Measurements from ENCODE around the gene BRPF3.

BRPF3 gene

GRCh38 chr6:36268478-36269275 is 72.1 kb downstream of the BRPF3 start:
- peak; percentile 26 to 59 for DNase-seq (ENCODE audit: low read depth in 2 of 2)
- TF ChIP-seq CTCF (IDR thresholded peaks at IDR 0.05; ENCODE audit: low read depth, low read length): no peak
- H3K4me3 ChIP-seq (replicated peaks in 1 of 2; ENCODE audit: low read depth in 2 of 2, low read length in 2 of 2): no peak overlapping the region

- DNase-seq (ENCODE audit: low read depth in 2 of 2): no peak
- no peak for TF ChIP-seq CTCF (IDR thresholded peaks at IDR 0.05; ENCODE audit: low read depth, low read length)
- H3K4me3 ChIP-seq (replicated peaks in 1 of 2; ENCODE audit: low read depth in 2 of 2, low read length in 2 of 2): no peak within 1 kb of the TSS
These were observed 73.5 kb downstream of the BRPF3 start, which contains the start of gene PNPLA1 for GRCh38 chr6:36269834-36270705. Gene PNPLA1 (plus strand): TSS chr6:36270060. CDS start chr6:36270460, 400 bp downstream.

- no peak for TF ChIP-seq CTCF (IDR thresholded peaks at IDR 0.05; ENCODE audit: low read depth, low read length)
- H3K4me3 ChIP-seq (replicated peaks in 1 of 2; ENCODE audit: low read depth in 2 of 2, low read length in 2 of 2): no peak overlapping the region
These were observed 75.7 kb downstream of the BRPF3 start for GRCh38 chr6:36272234-36272633.

GRCh38 chr6:36273067-36273466 is 76.5 kb downstream of the BRPF3 start:
- no peak for TF ChIP-seq CTCF (IDR thresholded peaks at IDR 0.05; ENCODE audit: low read depth, low read length)
- H3K4me3 ChIP-seq (replicated peaks in 1 of 2; ENCODE audit: low read depth in 2 of 2, low read length in 2 of 2): no peak overlapping the region
- DNase-seq (ENCODE audit: low read depth in 2 of 2): no peak

More at GRCh38 chr6:36272234-36272633, 75.7 kb downstream of the BRPF3 start:
- DNase-seq (ENCODE audit: low read depth in 2 of 2): no peak

- no peak for TF ChIP-seq CTCF (IDR thresholded peaks at IDR 0.05; ENCODE audit: low read depth, low read length)
- no peak for DNase-seq (ENCODE audit: low read depth in 2 of 2)
- no peak overlapping the region for H3K4me3 ChIP-seq (replicated peaks in 1 of 2; ENCODE audit: low read depth in 2 of 2, low read length in 2 of 2)
These were observed 77.4 kb downstream of the BRPF3 start for GRCh38 chr6:36273802-36274514.
